IPS-20b (cell line): ENCODE results near the gene CRYL1.

ENCODE experiments used
- H3K27ac ChIP-seq: one replicate; pipeline ENCODE4 v1.5.1; 2013; ENCODE audit warnings: low read length
- H3K27me3 ChIP-seq: 2 replicates; pipeline ENCODE4 v1.6.1; 2013; ENCODE audit warnings: mild to moderate bottlenecking, low read length, inconsistent platforms; ENCODE audit not compliant: insufficient read depth
- H3K36me3 ChIP-seq: 2 replicates; pipeline ENCODE4 v1.6.1; 2013; ENCODE audit warnings: low read depth, mild to moderate bottlenecking, inconsistent platforms, low read length, moderate library complexity; ENCODE audit not compliant: insufficient read depth
- H3K4me1 ChIP-seq: 2 replicates; pipeline ENCODE4 v1.6.1; 2013; ENCODE audit warnings: mild to moderate bottlenecking, control low read depth, inconsistent platforms, low read length, moderate library complexity; ENCODE audit not compliant: insufficient read depth
- H3K4me3 ChIP-seq: 2 replicates; pipeline ENCODE4 v1.5.1; 2013; ENCODE audit warnings: mild to moderate bottlenecking, low read length, inconsistent platforms
- H3K9ac ChIP-seq: 2 replicates; pipeline ENCODE4 v1.6.1; 2013; ENCODE audit warnings: low read depth, mild to moderate bottlenecking, inconsistent platforms, low read length, moderate library complexity
- H3K9me3 ChIP-seq: 2 replicates; pipeline ENCODE4 v1.6.1; 2013; ENCODE audit warnings: mild to moderate bottlenecking, low read depth, low read length, inconsistent platforms; ENCODE audit not compliant: insufficient read depth

The CRYL1 gene

DNA sequence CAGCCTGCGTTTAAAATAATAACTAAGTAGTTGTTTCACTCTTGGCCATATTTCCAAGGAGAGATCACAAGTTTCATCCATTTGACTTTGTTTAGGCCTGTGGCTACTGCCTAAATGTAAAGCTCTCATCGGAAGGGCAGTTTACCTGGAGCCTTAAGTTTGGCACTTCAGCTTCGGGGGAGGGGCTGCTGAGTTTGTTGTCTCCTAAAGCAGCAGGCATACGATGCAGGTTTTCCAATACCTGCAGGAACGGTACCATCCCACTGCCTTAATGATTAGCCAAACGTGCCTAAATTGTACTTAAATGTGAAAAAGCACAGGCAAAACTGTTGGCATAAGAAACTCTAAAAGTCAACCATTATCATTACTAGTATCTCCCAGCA is 63.1 kb downstream of the CRYL1 start:
- Histone ChIP-seq H3K4me3 (no peak overlapping the region), H3K36me3 (no peaks in the 10 kb centered on the region), H3K9ac (no peak overlapping the region), H3K27me3 (no peaks in the 10 kb centered on the region), H3K9me3 (no peaks in the 10 kb centered on the region), H3K4me1 (peaks cover 8% of the 10 kb centered on the region; the same call in 1 of the 2 replicates), H3K27ac (no peak overlapping the region)

DNA sequence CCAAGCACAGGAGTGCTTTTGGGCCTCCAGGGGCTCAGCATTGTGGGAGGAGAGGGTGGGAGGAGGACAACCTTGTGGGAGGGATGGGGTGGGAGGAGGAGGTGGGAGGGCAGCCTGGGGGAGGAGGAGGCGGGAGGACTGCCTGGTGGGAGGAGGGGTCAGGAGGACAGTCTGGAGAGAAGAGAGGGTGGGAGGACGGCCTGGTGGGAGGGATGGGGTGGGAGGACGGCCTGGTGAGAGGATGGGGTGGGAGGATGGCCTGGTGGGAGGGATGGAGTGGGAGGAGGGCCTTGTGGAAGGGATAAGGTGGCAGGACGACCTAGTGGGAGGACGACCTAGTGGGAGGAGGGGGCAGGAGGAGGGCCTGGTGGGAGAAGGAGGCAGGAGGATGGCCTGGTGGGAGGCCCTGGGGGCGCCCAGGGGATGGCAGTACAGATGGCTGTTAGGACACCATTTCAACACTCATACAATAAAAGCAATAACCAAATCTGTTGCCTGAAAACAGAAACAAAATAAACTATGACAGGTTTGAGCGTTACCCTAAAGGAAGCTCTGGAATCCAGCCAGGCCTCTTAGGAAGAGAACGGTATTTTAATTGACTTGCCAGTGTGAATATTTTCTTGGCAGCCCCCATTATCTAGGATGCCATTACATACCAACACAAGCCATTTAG is 63.7 kb downstream of the CRYL1 start:
- Histone ChIP-seq H3K9ac (no peak overlapping the region), H3K27ac (no peak overlapping the region), H3K4me1 (peaks cover 8% of the 10 kb centered on the region; the same call in 1 of the 2 replicates), H3K36me3 (no peaks in the 10 kb centered on the region), H3K4me3 (no peak overlapping the region), H3K9me3 (no peaks in the 10 kb centered on the region), H3K27me3 (no peaks in the 10 kb centered on the region)

GRCh38 chr13:20461481-20461859 is 64.2 kb downstream of the CRYL1 start:
- no peaks in the 10 kb centered on the region for H3K9me3 ChIP-seq
- no peak overlapping the region for H3K4me3 ChIP-seq
- no peak overlapping the region for H3K27ac ChIP-seq
- no peaks in the 10 kb centered on the region for H3K36me3 ChIP-seq
- H3K4me1 ChIP-seq = peaks cover 8% of the 10 kb centered on the region; the same call in 1 of the 2 replicates
- no peaks in the 10 kb centered on the region for H3K27me3 ChIP-seq
- H3K9ac ChIP-seq = no peak overlapping the region

GRCh38 chr13:20460761-20461160 is 64.9 kb downstream of the CRYL1 start:
- H3K27ac ChIP-seq = no peak overlapping the region
- no peaks in the 10 kb centered on the region for H3K9me3 ChIP-seq
- H3K27me3 ChIP-seq = no peaks in the 10 kb centered on the region
- peaks cover 8% of the 10 kb centered on the region; the same call in 1 of the 2 replicates for H3K4me1 ChIP-seq
- H3K9ac ChIP-seq = no peak overlapping the region
- no peak overlapping the region for H3K4me3 ChIP-seq
- H3K36me3 ChIP-seq = no peaks in the 10 kb centered on the region

DNA sequence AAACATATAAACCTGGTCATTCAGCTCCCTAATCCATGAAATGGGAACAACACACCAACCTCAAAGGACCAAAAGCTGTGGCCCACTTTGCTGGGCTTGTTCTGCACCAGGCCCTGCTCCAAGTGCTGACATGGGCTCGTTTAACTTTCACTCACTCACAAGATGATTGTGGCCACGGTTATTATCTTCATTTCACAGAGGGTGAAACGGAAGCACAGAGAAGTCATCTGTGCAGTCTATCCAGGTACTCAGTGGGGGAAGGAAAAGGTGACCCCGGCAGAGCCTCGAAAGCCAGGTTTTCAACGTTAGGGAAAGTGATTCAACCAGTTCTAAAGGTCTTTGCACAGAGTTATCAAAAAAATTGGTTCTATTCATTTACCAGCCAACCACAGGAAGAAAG is 68.0 kb downstream of the CRYL1 start:
- Histone ChIP-seq H3K9me3 (no peaks in the 10 kb centered on the region), H3K27ac (no peak overlapping the region), H3K9ac (no peak overlapping the region), H3K27me3 (no peaks in the 10 kb centered on the region), H3K4me3 (no peak overlapping the region), H3K36me3 (no peaks in the 10 kb centered on the region), H3K4me1 (peaks cover 5% of the 10 kb centered on the region; the same call in 1 of the 2 replicates)

DNA sequence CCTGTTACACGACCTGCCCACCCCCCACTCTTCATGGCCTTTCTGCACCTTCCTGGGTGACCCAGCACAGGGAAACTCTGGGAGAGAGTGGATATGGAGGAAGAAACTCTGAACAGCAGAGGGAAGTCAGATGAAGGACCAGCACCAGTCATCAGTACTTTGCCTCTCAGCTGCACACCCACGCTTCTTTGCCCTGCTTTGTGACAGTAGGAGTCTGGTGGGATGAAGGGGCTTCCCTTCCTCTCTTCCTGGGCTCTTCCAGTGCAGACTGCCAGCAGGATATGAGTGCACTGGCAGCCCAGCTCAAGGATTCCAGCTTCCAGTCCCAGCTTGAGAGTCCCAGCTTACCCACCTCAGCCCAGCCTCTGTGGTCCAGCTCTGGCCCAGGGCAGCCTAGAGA is 68.9 kb downstream of the CRYL1 start:
- Histone ChIP-seq H3K27me3 (no peaks in the 10 kb centered on the region), H3K27ac (no peak overlapping the region), H3K4me3 (no peak overlapping the region), H3K4me1 (no peaks in the 10 kb centered on the region; the same call in 1 of the 2 replicates), H3K9me3 (no peaks in the 10 kb centered on the region), H3K36me3 (no peaks in the 10 kb centered on the region), H3K9ac (no peak overlapping the region)

DNA sequence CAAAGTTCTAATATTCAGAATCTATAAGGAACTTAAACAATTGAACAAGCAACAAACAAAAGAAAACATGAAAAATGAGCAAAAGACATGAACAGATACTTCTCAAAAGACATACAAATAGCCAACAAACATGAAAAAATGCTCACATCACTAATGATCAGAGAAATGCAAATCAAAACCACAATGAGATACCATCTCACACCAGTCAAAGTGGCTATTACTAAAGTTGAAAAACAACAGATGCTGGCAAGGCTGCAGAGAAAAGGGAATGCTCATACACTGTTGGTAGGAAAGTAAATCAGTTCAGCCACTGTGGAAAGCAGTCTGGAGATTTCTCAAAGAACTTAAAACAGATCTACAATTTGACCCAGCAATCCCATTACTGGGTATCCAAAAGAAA is 74.3 kb downstream of the CRYL1 start:
- peaks cover 13% of the 10 kb centered on the region; the same call in 1 of the 2 replicates for H3K9me3 ChIP-seq
- no peaks in the 10 kb centered on the region for H3K4me1 ChIP-seq
- H3K27ac ChIP-seq = no peak overlapping the region
- H3K27me3 ChIP-seq = no peaks in the 10 kb centered on the region
- no peaks in the 10 kb centered on the region for H3K36me3 ChIP-seq
- no peak overlapping the region for H3K4me3 ChIP-seq
- no peak overlapping the region for H3K9ac ChIP-seq

DNA sequence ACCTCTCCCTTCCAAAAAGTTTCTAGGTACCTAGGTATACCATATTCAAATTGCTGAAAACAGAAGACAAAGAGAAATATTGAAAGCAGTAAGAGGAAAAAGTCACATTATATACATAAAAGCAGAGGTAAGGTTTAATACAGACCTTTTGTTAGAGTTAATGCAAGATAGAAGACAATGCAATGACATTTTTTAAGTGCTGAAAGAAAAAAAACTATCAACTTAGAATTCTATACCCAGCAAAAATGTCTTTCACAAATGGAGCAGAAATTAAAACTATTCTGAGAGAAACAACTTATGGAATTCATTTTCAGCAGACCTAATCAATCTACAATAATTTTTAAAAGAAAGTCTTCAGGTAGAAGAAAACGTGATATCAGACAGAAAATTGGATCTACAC is 77.2 kb downstream of the CRYL1 start:
- H3K4me1 ChIP-seq = no peaks in the 10 kb centered on the region
- H3K27ac ChIP-seq = no peak overlapping the region
- no peak overlapping the region for H3K4me3 ChIP-seq
- peaks cover 21% of the 10 kb centered on the region; the same call in 1 of the 2 replicates for H3K9me3 ChIP-seq
- H3K36me3 ChIP-seq = no peaks in the 10 kb centered on the region
- no peaks in the 10 kb centered on the region for H3K27me3 ChIP-seq
- H3K9ac ChIP-seq = no peak overlapping the region

DNA sequence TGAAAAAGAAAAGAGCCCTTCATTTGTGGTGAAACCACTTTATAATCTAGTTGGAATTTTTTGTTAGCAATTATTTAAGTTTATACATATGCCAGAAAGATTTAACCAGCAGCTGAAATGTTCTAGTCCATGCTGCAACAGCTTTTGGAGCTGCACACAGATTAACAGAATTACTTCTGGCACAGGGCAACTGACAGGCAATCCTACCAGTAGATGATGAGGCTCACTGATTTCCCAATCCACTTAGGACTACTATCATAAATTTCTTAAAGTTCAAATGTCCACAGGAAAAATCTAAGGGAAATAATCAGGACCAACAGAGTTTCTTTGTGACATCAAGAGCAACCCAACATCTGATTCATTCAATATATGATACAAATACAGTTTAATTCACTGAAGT is 78.8 kb downstream of the CRYL1 start:
- Histone ChIP-seq H3K27ac (no peak overlapping the region), H3K9me3 (peaks cover 21% of the 10 kb centered on the region; the same call in 1 of the 2 replicates), H3K36me3 (no peaks in the 10 kb centered on the region), H3K4me1 (peaks cover 9% of the 10 kb centered on the region), H3K27me3 (no peaks in the 10 kb centered on the region), H3K9ac (no peak overlapping the region), H3K4me3 (no peak overlapping the region)

- H3K27me3 ChIP-seq = no peaks in the 10 kb centered on the region
- peaks cover 21% of the 10 kb centered on the region; the same call in 1 of the 2 replicates for H3K9me3 ChIP-seq
- H3K27ac ChIP-seq = no peak overlapping the region
- H3K4me3 ChIP-seq = no peak overlapping the region
- H3K4me1 ChIP-seq = peaks cover 13% of the 10 kb centered on the region
- H3K9ac ChIP-seq = no peak overlapping the region
- H3K36me3 ChIP-seq = no peaks in the 10 kb centered on the region
Measured at GRCh38 chr13:20446405-20446804, 79.3 kb downstream of the CRYL1 start.

DNA sequence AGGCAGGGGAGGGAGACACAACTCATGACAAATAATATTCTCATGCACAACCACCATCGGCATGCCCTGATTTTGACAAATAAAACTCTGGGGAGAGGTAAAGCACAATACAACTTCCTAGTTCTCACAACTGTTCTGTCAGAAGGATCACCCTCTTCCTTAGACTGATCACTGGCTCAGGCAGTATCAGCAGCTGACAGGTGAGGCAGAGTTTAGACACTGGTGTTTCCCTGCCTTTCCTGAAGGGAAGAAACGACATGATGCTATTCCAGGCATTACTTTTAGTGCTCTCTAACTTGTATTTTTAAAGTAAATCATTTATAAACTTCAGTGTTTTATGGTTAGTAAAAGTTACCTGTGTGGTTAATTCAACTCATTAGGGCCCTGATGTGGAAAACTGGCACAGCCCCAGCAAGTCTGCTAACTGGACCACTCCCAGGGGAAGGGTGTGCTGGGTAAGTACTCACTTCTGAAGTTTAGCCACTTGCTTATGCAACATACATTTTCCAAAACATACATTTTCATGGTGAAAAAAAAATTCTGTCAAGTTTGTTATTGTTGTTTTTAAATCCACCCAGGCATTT is 82.8 kb downstream of the CRYL1 start:
- H3K9ac ChIP-seq = no peak overlapping the region
- H3K9me3 ChIP-seq = peaks cover 11% of the 10 kb centered on the region; the same call in 1 of the 2 replicates
- no peak overlapping the region for H3K27ac ChIP-seq
- no peak overlapping the region for H3K4me3 ChIP-seq
- no peaks in the 10 kb centered on the region for H3K27me3 ChIP-seq
- H3K4me1 ChIP-seq = peaks cover 20% of the 10 kb centered on the region
- H3K36me3 ChIP-seq = no peaks in the 10 kb centered on the region

DNA sequence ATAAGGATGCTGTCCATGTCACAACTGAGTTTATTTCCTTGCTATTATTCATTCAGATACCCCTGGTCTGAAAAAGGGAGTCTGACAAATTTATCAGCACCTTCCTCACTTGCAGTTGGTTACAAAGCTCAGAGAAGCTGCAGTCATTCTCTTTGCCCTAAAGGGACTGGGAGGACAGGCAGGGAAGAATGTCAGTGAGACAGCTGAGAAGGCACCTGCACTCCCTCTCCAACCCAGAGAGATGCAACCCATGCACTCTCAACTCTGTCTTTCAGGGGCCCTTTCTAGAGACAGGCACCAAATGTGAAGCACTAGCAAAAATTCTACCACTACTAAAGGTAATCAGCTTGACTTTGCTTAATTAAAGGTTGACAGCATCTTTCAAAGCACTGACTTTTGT is 83.3 kb downstream of the CRYL1 start:
- Histone ChIP-seq H3K27ac (no peak overlapping the region), H3K27me3 (no peaks in the 10 kb centered on the region), H3K9ac (no peak overlapping the region), H3K9me3 (peaks cover 8% of the 10 kb centered on the region; the same call in 1 of the 2 replicates), H3K4me3 (no peak overlapping the region), H3K4me1 (peaks cover 20% of the 10 kb centered on the region), H3K36me3 (no peaks in the 10 kb centered on the region)
